HUDEP-2 (cell line): Measurements from ENCODE around the gene MORN5.

Experiments
- DNase-seq, 76 experiments: peaks; one replicate each; lab custom pipeline; 2025; ENCODE audit not compliant: unreplicated experiment in 76 of 76; lab: John Stamatoyannopoulos, UW

Gene MORN5

DNA sequence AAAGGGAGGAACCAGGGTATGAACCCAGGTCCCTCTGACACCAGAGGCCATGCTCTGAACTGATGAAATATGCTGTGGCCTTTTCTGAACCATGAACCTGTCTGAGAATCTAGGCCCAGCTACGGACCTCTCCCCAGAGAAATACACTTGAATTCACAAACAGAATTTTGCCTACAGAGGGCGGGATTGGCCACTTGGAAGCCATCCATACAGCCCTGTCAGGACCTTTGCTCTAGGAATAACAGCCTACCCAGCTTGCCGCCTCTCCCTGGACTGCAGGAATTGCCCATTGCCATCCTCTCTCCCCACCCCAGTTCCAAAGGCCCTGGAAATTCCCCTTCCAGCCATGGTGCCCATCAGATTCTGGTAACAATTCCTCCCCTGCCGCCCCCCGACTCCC lies 26.6 kb downstream of the MORN5 start:
- DNase-seq = peak in 1 of 76 experiments; percentile 4

GRCh38 chr9:122186777-122187470 lies 27.2 kb downstream of the MORN5 start:
- DNase-seq = no peak

DNA sequence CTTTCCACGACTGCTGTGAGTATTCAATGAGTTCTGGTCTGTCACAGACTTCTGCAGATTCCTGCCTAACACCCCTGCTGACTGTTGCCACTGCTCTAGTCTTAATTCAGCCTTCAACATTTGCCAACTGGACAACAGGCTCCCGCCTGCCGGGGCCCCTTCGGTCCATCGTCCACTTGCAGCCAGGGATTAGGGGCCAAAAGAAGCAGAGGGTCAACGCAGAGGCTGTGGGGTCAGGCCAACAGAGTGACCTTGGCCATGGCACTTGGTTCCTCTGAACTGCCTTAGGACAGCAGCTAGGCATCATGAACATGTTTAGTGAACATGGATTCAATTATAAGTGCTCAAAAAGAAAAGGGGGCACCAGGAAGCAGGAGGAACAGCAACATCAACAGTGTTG lies 28.7 kb downstream of the MORN5 start:
- DNase-seq = no peak

DNA sequence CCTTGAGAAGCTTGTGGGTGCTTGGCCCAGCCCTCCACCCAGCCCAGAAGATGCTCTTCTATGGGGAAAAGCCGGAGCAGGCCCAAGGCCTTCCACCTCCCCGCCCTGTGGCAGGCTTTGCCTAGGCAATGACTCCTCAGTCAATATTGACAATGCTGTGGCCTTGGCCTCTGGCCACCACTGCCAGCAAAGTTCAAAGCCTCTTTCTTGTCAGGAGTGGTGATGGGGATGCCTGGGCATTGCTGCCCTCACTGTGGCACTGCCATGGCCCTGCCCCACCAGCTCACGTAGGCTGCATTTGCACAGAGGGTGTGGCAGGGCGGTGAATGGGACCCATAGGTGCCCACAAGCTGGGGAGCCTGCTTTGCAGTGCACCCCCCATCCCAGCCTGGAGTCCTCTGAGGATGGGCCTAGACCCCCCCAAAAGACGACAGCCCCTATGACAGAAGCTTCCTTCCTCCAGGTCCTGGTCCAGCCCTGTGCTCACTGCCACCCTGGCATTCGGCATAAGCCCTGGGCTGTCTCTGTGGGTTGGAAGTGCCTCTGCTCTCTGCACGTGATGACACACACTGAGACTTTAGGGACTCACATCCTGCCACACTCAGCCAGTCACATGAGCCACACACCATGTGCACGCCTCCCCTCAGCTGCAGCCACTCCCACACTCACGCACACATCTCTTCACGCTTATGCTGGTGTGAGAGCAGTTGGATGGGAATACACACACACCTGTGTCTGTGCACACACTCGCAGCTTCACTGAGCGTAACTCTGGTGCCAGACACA lies 31.1 kb downstream of the MORN5 start:
- DNase-seq = no peak

DNA sequence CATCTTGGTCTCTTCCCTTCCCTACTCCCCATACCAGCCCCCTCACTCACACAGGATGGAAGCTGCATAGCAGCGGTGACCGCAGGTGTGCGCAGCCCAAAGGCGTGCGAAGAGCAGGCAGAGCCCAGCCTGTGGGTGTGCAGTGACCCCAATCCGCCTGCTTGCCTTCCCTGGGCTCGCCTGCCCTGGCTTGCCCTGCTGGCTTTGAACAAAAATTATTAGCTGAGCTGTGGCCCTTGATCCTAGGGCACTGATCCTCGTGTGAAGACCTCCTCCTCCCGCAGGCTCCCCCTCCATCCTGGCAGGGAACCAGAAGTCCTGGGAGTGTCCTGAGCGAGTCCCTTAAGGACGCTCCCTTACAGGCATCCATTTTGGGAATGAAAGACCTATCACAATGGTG lies 31.9 kb downstream of the MORN5 start:
- DNase-seq = no peak

GRCh38 chr9:122192261-122192875 lies 32.7 kb downstream of the MORN5 start:
- DNase-seq = peak in 12 of 76 experiments; percentile 4 to 48 (median 18)

DNA sequence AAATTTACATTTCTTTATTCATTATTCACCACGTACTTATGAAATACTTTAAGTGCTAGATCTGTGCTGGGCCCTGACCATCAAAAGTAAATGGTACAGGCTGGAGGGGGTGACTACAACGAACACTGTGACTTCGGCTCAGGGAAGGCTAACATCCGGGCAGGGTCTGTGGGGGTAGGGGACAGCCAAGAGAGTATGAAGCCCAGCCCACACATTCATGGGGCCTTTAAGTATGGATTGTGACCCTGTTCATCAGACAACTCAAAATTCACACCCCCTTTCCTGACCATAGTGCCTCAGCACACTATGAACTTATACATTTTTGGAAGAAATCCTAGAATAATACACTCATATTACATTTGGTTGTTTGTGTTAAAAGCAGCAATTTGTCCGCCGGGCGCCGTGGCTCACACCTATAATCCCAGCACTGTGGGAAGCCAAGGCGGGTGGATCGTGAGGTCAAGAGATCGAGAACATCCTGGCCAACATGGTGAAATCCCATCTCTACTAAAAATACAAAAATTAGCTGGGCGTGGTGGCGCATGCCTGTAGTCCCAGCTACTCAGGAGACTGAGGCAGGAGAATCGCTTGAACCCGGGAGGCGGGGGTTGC lies 33.3 kb downstream of the MORN5 start:
- no peak for DNase-seq

- DNase-seq = no peak
Observed at GRCh38 chr9:122193651-122194050, 33.9 kb downstream of the MORN5 start.

- no peak for DNase-seq
Observed at GRCh38 chr9:122195875-122196274, 36.2 kb downstream of the MORN5 start.

- no peak for DNase-seq
Observed at GRCh38 chr9:122197426-122197825, 37.7 kb downstream of the MORN5 start.

GRCh38 chr9:122197882-122198281 lies 38.2 kb downstream of the MORN5 start:
- no peak for DNase-seq

- no peak for DNase-seq
Observed at GRCh38 chr9:122200960-122201595, 41.4 kb downstream of the MORN5 start.

DNA sequence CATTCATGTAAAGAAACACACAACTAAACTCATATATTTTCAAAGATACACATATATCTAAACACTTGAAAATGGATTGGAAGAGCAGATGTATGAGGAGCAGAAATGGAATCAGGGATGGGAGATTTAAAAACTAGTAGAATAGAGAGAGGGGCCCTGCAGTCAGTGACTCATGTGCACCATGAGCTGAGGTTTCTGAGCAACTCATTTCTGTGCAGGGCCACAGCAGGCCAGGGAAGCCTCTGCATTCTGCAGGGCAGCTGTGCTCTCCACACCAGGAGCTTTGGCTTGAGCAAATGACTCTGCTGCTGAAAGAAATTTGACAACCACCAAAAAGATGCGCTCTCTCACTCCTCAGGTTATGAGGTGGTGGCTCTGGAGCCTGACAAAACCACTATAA lies 41.9 kb downstream of the MORN5 start:
- DNase-seq = no peak

DNA sequence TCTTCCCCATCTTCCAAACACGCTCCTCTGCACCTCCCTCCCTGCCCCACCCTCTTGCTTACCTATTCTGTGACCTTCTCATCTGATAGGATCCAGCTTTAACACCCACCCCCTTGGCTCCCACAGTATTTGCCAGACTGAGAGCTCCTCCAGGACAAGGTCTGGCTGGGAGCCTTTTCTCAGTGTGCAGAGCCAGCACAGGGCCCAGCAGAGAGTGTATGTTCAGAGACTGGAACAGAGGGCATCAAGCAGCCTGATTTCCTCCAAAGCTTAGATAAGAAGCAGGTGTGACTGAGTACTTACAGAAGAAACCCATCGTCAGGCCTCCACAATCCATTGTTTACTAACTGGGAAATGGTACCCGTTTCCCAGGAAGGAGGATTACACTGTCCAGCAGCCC lies 42.4 kb downstream of the MORN5 start:
- no peak for DNase-seq

GRCh38 chr9:122204055-122204454 lies 44.3 kb downstream of the MORN5 start:
- DNase-seq = no peak

- DNase-seq = no peak
Observed at GRCh38 chr9:122204491-122204890, 44.8 kb downstream of the MORN5 start.

DNA sequence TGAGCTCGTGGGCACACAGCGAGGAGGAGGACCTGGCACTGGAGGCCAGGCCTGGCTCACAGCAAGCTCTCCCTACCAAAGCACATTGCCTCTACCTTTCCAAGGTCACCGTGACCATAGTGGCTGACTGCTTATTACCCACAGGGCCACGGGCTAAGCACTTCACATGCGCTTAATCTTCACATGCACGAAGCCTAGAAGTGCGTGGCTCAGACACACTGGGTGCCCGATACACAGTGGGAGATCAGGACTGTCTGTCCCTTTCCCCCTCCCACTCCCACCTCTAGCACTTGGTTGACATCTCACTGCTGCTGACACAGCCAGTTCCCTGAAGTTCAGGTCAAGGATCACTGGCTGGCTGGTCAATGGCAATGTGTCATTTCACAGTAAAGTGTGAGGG lies 45.5 kb downstream of the MORN5 start:
- no peak for DNase-seq

GRCh38 chr9:122206118-122207046 lies 46.7 kb downstream of the MORN5 start:
- no peak for DNase-seq

- DNase-seq = no peak
Observed at GRCh38 chr9:122207096-122207495, 47.4 kb downstream of the MORN5 start.

GRCh38 chr9:122209451-122209850 lies 49.7 kb downstream of the MORN5 start:
- no peak for DNase-seq
